Kidney glomerular epithelial cell (primary cell): ENCODE results near the gene NTM.

Experiments used
- DNase-seq: peaks from one replicate; lab custom pipeline; 2025; lab: John Stamatoyannopoulos, UW

The NTM gene

DNA sequence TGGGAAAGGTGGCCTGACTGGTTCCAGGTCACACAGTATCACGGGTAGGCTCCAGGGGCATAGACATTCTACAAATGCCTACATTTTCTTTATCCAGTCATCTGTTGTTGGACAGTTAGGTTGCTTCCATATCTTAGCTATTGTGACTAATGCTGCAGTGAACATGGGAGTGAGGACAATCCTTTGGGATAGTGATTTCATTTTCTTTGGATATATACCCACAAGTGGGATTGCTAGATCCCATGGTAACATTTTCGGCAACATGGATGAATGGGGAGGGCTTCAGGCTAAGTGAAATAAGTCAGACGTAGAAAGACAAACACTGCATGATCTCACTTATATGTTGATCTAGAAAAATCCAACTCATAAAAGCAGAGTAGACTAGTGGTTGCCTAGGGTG is 744.3 kb downstream of the NTM start:
- peak; percentile 5 for DNase-seq

DNA sequence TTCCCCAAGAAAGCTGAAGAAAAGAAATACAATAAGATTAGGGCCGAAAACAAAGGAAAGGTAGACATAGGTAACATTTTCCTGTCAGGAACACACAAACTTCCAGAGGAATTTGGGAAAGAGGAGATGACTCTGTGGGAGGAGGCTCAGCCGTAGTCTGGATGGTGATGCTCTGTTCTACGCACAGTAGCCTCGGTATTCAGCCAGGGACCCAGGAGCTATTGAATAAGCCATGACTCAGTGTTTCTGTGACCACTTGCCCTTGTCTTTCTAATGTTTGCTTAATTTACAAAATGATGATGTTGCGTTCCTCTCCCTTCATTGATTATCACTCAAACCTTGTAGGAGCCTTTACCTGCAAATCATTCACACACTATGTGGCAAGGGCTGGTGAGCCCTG is 745.0 kb downstream of the NTM start:
- peak; percentile 7 for DNase-seq

DNA sequence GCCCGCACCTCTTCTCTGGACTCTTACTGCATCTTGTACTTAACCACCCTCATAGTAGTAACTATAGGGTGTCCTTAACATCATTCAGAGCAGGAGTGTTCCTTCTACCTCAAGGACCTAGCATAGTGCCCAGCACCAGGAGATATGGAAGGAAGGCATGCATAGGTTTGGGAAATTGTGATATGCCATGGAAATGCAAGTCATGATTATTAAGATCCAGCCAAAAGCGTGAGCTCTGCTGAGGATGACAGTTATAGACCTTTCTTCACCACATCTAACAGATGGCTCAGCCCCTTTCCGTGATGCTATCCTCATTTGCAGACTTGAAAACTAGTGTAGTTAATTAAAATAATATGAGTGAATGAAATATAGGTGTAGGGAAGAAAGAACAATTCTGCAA is 746.1 kb downstream of the NTM start:
- no peak for DNase-seq

DNA sequence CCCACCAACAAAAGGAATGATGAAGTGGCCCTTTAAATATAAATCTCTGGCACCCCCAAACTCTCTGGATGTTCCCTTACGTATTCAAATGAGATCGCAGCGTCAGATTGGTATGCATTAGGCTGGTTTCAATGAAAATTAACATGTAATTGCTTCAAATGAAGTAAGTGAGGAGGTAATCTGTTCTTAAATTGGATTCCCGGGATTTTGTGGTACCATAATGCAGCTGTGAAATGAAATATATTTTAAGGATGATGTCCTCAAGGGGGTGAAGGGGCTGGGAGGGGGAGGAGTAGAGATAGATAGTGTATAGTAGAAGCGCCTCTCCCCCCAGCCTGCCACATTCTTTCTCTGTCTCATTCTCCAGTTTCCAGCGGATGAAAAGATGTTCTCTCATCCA is 748.2 kb downstream of the NTM start:
- no peak for DNase-seq

DNA sequence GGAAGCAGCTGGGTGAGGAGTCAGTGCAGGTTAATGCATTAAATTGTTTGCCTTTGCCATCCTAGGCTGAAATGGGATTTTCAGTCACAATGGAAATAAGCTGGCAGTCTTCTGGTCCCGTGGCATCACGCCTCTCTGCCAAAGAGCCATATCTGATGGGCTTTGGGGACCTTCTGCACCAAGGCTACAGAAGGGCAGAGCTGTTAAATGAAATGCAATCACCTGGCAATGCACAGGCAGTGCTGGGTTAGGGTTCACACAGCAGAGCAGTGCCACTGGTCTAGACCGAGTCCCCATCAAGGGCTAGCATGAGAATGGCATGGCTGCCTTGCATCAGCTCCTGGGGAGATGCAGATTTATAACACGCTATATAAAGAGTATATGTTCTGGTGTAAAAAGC is 749.2 kb downstream of the NTM start:
- DNase-seq, result no peak

DNA sequence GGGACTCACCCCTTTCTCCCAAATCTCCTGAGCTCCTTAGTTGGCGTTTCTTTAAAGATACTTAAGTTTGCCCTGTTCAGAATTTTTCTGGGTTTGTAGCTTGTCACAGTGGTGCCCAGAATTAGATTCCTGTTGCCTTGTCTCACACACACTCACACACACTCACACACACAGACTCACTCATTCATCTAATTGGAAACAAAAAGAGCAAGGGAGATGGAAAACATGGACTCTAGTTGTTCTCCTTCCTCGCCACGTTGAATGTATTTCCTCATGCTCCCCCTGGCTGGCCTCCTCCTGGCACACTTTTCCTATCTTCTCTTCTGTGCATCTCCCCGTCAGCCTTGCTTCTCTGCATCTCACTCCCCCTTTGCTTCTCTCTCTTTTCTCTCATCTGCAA is 752.3 kb downstream of the NTM start:
- no peak for DNase-seq

DNA sequence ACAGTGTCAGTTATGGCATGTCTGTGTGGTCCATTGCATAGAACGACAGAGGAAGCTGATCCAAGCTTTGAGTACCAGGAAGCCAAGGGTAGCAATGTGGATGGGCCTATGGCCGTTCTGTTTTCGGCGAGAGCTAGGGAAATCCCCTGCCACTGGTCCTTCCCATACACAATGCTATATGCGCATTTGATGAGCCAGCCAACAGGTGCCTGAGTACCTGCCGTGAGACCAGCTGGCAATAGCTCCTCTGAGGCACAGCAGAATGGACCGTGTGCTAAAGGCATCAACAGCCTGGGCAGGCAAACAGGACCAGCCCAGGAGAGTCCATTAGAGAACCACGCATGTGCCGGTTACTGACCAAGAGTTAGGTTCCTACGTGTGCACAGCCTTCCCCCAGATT is 753.0 kb downstream of the NTM start:
- DNase-seq, result no peak

DNA sequence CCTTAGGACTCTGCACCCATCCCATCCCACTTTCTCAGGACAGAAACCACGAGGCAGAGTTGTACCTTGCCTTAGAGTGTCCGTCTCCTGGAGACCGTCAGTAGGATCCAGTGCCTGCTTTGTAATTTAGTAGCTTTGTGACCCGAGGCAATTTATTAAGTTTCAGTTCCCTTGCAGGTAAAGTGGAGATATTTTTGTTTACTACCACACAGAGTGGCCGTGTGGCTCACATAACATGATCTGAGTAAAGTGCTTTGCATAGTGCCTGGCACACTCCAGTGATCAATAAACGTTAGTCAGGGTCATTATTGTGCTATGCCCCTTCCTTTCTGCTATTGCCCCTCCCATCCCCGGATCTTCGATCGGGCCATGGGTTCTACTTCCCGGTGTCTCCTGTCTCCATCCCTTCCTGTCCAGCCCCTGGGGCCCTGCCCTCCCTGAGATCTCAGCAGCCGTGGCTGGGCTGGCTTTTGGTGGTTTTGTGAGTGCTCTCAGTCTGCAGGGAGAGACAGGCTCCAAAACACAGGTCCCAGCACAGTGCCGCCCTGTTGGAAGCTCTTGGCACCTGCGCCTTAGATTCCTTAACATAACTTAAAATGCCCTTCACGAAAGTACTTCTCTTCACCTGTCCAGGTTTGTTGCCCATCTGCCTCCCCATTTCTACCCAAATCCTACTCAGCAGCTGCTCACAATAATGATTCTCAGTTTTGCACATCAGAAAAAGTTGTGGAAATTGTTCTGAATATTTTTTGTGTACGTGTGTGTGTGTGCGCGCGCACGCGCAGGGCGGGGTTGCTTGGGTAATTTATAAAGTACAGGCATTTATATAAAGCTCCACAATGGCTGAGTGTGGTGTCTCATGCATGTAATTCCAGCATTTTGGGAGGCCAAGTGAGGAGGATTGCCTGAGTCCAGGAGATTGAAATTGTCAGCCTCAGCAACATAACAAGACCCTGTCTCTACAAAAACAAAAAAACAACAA is 753.7 kb downstream of the NTM start:
- no peak for DNase-seq

DNA sequence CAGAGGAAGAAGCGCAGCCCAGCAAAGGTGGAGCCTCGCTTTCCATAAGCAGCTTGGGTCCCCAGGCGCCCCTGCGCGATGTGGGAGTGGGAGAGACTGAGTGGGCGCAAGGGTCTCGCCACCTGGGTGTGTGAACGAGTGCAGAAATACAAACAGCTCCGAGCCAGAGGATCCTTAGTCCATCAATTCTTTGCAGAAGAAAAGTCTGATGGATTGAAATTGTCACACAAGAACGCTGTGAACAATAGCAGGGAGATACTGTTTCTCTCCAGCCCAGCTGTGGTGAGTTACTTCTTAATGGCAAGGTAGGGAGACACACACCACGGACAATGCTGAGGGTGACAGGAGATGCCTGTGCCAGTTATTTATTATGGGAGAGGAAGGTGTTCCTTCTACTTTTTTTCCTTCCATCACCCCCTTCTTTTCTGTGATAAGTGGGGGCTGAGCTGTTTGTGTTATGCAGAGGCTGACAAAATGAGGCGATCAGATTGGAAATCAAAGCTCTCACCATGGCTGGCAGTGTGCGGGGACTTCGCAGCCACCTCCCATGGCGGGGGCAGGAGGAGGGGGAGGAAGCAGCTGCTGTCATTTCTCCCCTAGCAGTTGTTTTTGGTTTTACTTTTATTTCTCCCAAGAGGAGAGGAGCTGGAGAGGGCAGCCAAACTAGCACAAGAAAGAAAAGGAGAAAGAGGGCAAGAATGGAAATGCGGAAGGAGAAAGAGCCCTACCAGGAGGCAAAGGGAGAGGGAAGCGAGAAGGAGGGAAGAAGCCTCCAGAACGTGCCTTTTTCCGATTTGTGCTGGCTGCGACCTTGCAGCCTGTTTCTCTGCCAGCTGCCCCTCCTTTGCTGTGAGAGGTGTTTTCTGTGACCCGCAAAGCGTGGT is 755.8 kb downstream of the NTM start:
- no peak for DNase-seq

DNA sequence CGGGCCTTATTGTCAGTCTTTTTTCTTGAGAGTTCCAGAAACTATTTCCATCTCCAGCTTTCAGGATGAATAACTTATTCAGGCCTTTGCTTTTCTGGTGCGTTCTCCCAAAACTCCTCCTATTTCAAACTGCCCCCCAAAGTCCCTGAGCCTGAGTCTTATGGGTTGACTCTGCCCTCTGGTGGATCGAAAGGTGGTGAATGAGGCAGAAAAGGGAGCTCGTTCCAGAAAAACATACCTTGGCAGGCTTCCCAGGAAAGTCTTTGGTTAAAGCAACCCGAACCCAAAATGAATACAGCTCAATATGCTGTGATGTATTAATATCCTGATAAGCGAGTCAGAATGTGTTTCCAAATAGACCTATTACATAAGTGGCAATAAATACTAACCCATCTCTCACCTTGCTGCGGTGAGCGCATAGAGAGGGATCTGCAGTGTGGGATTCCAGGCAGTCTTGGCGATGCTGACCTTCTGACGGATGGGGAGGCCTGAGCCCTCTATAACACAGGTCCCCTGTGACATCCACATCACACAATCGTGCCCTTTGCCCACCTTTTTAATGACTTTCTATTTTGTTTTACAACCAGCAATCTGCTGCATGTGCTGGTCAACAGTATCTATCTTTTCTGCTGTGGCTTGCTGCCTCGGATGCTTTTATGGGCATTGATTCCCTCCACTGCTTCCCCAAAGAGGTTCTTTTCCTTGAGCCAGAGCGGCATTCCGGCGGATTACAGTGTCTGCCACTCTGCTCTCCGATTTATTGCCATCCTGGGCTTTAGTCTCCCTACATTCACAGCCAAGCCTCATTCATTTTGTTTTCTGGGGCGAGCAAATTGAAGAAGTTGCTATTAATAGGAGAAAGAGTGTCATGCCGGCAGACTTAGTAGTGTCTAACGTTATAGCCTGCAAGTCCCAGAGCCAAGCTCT is 756.8 kb downstream of the NTM start:
- peak; percentile 79 for DNase-seq

DNA sequence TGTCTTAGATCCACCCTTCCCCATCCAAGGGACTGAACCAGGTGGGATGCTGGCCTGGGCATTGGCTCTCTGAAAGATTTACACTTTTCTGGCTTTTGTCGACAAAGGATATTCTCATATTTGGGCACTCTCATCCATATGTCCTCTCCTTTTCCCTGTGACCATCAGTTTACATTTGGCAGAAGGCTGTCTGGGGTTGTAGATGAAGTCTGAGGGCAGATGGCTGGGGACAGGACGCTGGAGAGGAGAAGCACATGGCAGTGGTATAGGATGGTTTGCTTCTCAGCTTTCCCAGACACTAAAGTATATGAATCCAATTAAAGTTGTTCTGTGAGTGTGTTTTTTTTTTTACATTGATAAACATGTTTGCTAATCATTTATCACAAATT is 757.5 kb downstream of the NTM start:
- DNase-seq, result no peak

DNA sequence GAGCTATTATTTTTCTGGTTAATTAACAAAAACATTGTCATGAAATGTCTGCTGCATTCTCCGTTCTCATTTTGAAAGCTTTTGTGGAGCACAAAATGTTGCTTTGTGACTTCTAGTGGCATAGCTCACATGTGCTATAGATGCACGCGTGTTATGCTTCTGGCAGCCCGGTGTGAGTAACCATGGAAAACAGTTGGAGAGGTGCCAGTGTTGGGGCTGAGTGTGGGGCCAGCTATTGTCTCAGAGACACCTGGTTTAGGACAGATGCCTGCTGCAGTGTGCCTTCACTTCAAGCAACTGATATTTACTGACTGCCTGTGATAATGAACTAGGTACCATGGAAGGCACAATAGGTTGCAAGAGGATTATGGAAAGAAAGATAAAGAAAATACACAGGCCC is 760.6 kb downstream of the NTM start:
- no peak for DNase-seq

DNA sequence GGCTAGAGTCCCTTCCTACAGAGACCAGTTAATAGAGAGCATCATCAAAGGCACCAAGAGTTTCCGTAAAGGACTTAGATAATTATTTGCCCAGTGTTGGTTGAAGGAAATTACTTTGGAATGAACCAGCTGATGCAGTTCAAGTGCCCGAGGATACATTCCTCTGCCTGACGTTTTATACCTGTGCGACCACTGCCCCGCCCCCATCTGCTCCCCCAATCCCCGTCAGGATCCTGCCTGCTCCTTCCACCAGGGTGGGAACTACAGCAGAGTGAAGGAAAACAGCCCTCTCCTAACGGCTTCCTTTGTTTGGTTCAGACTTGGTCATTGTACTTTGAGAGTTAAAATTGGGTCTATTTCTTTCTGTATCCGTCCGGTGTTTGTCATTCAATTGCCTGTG is 761.5 kb downstream of the NTM start:
- DNase-seq, result no peak

DNA sequence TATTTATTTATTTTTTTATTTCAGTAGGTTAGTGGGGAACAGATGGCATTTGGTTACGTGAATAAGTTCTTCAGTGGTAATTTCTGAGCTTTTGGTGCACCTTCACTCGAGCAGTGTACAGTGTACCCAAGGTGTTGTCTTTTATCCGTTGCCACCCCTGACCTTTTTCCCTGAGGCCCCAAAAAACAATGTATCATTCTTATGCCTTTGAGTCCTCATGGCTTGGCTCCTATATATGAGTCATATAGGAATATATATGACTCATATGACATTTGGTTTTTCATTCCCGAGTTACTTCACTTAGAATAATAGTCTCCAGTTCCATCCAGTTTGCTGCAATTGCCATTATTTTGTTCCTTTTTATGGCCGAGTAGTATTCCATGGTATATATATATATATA is 763.9 kb downstream of the NTM start:
- DNase-seq, result no peak

DNA sequence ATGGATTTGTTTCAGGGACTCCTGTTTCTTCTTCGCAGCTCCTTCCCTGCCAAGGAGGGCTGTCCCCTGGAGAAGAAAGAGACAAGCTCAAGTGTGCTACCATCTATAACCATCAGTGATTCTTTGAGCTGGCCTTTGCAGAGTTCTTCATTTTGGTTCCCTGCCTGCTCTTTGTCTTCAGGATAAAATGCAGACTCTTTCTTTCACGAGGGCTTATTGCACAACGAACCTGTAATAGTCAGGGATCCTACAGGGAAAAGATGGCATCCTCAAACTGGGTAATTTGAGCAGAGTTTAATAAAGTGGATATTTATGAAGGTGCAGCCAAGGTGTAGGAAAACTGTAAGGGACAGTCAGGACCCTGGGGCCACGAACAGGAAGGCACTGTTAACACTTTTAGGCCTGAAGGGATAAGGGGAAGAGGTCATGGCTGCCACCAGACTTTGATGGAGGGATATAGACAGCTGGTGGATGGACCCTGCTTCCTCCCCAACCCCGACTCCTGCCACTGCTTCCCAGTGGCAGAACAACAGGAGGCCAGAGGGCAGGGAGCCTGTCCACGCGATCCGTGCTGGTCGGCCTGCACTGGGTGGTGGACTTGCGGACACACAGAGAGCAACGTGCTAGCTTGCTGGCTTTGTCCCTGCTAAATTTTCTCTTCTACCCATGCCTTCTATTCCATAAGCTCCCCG is 767.0 kb downstream of the NTM start:
- DNase-seq, result no peak

DNA sequence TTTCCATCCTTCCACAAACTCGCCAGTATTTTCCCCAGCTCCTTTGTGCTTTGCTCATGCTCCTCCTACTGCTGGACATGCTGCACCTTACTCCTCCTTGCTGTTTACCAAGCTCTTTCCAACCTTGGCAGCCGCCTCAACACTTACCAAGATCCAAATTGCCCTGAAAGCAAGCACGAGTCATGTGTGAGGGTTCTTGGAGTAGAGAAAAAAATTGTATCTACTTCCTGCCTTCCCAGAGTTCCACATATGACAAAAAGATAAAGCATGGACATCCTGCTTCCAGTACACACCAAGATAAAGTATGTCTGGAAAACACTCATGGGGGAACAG is 767.5 kb downstream of the NTM start:
- no peak for DNase-seq

DNA sequence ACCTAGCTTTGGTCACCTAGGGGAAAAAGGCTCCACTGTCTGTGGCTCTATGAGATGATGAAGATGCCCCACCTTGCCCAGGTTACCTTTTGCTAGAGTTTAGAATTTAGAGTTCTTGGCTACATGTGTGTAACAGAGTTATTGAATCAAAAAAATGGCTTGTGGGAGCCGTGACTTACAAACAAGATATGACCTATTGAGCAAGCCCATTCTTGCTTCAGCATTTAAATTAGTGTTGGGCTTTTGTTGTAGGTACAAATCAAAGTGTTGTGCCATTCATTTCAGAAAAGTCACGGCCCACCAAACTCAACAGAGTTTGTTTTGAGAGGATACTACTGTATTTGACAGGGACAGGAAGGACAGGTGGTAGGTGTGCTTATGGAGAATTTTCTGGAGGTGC is 768.8 kb downstream of the NTM start:
- no peak for DNase-seq

DNA sequence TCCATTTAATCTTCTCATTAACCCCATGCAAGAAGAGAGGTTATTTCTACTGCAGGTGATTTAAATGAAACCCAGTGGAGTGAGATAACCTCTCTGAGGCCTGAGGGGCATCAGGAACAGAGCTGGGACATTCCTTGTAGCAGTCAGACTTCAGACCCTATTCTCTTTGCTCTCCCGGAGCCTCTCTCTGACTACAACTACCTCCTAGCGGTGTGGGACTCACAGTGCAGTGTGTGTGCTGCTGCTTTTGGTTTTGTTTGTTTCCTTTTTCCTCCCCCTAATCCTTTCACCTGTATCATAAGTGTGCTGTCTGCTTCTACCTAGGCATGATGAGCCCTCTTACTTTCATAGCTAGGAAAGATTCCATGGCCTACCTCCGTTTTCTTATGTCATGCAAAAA is 769.6 kb downstream of the NTM start:
- DNase-seq, result no peak

DNA sequence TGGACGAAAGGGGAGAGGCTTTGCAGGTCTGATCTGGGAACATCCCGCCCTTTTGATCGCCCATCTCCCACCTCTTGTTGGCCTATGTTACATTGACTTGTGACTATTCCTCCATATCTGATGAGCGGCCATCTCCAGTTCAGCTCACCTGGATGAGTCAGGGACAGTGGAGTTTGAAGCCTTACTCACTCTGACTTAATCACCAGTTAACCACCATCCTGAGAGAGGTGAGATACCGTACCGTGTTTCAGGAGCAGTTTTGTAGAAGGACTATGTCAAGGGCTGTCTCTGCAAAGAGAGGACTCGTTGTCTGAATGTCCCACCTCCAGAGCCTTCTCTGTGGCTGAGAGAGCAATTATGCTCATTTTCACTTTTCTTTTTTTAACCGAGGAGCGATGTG is 771.7 kb downstream of the NTM start:
- DNase-seq, result no peak

DNA sequence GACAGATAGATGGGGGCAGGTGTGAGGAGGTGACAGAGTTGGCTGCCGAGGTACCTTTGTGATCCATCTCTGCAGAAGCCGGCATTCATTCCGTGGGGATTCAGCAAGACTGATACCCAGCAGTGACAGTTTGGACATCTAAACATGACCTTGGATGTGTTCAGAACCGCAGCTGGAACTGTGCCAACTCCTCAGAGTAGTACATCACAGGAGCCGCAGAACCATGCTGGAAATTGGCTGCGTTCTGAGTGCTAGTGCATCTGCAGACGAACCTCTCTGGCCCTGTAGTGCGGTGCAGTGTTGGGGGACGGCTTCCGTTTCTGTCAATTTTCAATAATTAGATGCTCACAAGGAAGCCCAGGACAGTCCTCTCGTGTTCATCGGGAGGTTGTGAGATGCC is 772.1 kb downstream of the NTM start:
- no peak for DNase-seq

DNA sequence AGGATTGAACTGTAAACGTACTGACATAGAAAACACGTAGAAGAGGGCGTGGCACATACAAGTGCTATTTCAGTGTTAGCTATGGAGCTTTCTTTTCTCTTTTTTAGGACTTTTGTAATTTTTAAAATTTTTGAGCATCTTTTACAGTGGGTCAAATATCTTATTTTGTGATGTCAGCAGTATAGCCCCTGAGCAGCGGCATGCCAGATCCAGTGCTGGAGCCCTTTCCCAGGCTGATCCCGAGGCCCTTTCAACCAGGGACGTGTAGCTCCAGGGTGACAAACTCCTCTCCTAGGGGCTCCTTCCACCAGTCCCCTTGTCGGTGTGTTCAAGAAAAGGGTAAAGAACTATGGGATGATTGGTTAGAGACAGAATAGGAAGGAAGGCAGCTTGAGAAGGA is 777.0 kb downstream of the NTM start:
- no peak for DNase-seq

DNA sequence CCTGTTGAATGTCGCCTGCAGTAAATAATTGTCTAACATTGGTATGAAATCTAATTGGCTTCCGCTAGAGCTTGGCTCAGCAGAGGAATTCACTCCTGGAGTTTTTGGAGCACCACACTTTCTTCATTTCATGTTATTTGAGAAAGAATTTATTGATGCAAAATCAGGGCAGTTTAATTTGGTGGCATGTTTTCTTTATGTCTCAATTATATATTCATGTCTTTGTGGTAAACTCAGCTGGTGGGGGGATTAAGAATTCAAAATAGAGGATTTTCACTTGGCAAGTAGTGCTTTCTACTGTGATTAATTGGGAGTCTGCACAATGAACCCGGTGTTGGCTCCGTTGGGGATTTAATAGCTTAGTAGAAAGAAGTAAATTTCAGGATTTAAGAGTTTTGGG is 784.4 kb downstream of the NTM start:
- DNase-seq, result no peak
